Embryonic facial prominence (tissue), 1 donor: ENCODE measurements around the gene OPA1.

Experiments
- DNase-seq: peaks from one replicate; pipeline ENCODE4 v3.0.0-alpha.2; 2016; ENCODE audit errors: extremely low spot score

OPA1 gene, protein sequence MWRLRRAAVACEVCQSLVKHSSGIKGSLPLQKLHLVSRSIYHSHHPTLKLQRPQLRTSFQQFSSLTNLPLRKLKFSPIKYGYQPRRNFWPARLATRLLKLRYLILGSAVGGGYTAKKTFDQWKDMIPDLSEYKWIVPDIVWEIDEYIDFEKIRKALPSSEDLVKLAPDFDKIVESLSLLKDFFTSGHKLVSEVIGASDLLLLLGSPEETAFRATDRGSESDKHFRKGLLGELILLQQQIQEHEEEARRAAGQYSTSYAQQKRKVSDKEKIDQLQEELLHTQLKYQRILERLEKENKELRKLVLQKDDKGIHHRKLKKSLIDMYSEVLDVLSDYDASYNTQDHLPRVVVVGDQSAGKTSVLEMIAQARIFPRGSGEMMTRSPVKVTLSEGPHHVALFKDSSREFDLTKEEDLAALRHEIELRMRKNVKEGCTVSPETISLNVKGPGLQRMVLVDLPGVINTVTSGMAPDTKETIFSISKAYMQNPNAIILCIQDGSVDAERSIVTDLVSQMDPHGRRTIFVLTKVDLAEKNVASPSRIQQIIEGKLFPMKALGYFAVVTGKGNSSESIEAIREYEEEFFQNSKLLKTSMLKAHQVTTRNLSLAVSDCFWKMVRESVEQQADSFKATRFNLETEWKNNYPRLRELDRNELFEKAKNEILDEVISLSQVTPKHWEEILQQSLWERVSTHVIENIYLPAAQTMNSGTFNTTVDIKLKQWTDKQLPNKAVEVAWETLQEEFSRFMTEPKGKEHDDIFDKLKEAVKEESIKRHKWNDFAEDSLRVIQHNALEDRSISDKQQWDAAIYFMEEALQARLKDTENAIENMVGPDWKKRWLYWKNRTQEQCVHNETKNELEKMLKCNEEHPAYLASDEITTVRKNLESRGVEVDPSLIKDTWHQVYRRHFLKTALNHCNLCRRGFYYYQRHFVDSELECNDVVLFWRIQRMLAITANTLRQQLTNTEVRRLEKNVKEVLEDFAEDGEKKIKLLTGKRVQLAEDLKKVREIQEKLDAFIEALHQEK

DNA sequence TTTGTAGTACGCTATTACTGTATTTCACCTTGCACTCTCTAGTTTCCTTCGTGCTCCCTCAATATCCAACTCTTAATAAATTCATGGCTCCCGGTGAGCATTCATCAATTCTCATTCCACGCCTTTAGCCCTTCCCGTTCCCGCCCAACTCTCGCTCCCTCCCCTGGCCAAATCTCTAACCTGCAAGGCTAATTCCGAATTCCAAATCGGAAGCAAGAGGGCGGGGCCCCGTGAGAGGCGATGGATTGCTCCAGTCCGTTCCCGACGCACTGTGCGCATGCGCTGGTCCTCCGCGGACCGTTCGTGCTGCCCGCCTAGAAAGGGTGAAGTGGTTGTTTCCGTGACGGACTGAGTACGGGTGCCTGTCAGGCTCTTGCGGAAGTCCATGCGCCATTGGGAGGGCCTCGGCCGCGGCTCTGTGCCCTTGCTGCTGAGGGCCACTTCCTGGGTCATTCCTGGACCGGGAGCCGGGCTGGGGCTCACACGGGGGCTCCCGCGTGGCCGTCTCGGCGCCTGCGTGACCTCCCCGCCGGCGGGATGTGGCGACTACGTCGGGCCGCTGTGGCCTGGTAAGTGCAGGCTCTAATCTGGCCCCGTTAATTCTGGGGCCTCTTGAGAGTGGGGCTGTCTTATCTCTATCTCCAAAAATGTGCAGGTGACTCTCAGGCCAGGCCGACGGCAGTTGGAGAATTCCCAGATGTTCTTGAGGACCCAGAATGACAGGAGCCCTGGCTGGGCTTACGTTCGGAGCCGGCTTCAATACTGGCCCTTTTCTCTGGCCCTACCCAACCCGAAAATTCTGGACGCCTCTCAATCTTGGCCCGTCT, at the start of gene OPA1:
Gene OPA1, plus strand, starts transcription at position 368 of the 827 bp plus-strand sequence. Its CDS starts 170 bp downstream, at position 538.
- DNase-seq = peak; percentile 94

DNA sequence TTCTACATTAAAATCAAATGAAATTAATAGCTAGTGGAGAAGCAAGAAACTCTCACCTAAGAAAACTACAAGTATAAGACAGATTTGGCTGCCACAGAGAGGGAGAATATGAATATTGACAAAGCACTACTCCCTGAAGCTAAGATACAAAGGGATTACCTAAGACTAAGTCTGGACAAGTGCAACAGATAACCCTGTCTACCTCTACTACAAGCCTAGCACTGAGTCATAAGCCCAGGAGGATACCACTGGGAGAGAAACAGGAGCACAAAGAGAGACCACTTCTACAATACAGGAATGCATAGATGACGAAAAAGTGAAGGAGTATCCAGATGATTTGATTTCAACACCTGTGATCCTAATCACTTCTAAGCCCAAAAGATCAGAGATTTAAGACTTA, 48.7 kb upstream of the OPA1 start:
- no peak for DNase-seq

DNA sequence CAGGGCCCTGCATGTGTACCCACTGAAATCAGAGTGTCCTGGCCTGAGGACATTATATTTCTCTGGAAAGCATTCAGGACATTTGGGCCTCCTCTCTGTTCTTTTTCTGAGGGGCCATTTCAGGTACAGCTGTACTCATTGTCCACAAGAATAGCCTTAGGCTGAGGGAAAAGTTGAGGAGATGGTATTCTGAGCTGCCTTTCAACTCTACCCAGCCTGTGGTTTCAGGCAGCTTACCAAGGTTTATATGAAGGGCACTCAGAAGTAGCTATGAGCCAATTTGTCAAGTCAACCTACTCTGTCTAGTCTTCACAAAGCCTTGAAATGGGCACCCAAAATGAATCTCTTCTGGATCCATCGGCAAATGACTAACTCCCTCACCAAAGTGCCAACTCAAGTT, 47.7 kb upstream of the OPA1 start:
- no peak for DNase-seq

DNA sequence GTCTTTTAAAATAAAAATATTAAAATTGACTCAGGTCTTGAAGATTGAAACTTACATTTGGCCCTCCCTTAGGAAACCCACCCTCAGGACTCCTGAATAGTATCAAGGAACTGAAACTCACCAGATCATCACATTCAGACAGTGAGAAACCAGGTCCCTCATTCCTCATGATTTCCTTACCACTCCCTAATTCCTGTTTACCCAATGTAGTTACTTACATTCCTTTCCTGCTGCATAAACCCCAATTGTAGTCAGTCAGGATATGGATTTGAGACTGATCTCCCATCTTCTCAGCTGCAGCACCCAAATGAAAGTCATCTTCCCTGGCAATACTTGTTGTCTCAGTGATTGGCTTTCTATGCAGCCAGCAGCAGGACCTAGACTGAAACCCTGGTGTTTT, 46.9 kb upstream of the OPA1 start:
- DNase-seq = no peak

DNA sequence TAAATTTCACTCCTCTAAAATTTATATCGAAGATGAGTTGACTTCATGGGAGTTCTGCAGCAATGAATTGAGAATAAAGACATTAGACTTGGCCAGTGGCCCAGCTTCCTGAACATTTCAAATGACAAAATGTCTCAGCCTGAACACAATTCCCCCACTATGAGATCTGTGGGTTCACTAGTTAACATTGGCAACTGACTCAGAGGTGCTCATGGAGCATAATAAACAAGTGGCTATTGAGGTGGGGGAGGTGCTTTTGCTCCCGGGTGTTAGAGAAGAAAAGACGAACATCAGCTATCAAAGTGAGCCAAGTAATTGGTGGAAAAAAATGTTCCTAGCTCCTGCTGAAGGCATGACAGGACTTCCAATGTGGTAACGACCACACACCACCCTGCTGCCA, 44.6 kb upstream of the OPA1 start:
- no peak for DNase-seq

DNA sequence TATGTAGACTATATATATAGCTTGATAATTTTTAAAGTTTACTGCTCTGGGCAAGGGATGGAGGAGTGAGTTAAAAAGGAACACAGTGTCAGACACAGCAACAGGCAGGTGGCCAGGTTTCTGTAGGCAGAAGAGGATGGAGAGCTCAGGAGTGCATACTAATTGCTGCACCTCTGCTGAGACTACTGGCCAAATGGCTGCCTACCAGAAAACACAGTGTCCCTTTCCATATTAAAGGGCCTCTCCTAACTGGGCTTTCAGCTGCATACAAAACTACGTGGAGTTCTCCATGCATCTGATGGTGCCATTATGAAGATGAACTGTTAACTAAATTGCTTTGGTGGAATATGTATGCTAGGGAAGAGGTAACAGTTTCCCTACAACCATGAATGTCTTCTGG, 40.1 kb upstream of the OPA1 start:
- DNase-seq = no peak

DNA sequence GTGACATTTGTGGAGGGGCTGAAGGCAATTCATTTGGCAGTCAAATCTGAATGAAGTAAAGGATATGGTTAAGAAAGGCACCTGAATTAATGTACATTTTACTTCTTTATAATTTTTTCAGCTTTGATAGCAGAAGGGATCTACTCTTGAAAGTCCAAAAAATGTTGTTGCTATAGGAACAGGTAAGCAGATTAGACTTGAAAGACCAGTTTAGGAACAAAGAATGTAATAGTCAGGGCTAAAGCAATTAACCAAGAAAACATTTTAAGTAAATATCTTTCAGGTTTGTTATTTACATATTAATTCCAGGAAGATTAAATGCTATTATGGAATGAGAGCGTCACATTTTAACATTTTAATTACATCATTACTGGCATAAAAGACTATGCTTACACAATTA, 39.4 kb upstream of the OPA1 start:
- no peak for DNase-seq

DNA sequence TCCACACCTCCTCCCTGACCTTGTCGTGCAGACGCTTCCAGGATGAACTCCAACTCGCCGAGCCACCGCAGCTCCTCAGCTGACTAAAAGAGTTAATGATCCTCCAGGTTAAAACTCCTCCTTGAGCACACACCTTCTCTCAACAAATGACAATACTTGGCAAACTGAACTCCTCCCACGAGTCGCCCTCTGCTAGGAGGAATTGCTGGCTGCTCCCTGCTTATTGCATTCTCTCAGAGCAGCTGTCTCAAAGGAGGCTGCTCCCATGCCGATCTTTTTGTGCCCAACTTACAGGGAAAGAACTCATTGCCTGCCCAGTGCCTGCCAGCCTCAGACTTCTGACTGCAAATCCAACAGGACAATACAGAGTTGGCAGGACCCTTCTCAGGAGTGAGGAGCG, 38.2 kb upstream of the OPA1 start, which contains the start of gene ATP13A4:
Gene ATP13A4, minus strand, starts transcription at position 85 of the 400 bp plus-strand sequence. CDS start 96 bp downstream, outside the sequence.
- no peak for DNase-seq

DNA sequence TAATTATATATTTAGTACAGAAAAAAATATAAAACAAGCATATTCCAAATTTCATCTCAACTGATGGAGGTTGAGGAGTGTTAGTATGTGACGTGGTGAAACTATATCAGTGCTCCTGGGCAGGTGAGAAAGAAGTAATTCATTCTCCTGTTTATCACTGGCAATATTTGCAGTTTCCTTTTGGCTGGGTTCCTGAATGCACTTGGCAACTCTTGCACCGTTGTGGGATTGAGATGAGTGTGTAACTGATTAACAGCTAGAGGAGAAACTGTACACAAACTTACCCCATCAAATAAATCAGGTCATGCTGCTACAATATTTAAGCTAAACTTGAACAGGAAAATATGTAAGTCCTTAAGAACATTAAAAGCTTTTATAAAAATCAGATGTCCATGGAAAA, 36.2 kb upstream of the OPA1 start:
- no peak for DNase-seq

DNA sequence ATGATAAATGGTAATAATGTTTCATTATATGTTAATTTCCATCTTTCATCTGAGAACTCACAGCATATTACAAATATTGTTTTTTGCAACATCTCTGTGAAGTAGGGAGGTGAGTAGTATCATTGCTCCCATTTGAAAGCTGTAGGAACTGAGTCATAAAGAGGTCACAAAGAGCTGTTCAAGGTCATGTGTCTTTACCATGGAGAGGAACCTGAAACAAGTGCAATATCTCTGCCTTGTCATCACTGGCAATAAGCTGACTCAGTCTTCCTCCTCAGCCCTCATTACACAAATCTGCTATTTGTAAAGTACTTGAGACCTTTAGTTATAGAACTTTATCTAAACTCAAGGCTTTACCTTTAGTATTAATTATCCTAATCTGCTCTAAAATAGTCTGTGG, 33.9 kb upstream of the OPA1 start:
- no peak for DNase-seq

DNA sequence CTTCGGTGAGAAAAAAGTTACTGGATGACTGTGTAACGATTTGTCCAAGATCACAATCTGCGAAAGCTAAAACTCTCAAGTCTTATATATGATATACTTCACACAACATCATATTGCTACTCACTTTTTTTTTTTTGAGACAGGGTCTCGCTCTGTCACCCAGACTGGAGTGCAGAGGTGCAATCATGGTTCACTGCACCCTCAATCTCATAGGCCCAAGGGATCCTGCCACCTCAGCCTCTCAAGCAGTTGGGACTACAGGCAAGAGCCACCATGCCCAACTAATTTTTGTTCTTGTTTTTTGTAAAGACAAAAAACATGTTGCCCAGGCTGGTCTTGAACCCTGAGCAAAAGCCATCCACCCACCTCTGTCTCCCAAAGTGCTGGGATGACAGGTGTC, 32.9 kb upstream of the OPA1 start:
- no peak for DNase-seq

DNA sequence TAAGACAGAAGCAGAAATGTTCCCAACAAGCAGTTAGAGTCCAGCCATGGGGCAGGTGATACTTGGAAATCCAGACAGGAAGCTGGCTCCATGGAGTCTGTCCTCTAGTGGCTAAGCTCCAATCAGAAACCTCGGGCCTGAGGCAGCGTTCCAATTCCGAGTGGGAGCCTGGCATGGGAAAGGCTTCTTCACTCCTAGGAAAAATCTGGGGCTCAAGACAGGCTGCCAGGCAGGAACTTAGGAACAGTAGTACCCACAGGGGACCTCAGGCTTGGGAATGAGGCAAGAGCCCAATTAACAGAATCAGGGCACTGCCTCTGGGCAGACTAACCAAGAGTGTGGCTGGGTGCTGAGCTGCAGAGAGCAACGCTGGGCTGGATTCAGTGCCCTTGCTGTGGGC, 32.1 kb upstream of the OPA1 start:
- no peak for DNase-seq

DNA sequence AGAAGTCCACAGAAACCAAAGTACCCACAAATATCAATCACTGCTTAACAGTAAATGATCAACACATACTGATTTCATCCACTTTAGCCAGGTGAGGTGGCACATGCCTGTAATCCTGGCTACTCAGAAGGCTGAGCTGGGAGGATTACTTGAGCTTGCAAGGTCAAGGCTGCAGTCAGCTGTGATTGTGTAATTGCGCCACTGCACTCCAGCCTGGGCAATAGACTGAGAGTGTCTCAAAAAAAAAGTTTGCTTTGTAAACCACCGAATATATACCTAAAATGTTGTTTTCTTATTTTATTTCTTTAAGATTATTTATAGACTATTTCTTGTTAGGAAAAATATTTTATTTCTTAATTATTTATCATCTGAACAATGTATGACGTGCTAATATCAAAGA, 29.6 kb upstream of the OPA1 start:
- no peak for DNase-seq

DNA sequence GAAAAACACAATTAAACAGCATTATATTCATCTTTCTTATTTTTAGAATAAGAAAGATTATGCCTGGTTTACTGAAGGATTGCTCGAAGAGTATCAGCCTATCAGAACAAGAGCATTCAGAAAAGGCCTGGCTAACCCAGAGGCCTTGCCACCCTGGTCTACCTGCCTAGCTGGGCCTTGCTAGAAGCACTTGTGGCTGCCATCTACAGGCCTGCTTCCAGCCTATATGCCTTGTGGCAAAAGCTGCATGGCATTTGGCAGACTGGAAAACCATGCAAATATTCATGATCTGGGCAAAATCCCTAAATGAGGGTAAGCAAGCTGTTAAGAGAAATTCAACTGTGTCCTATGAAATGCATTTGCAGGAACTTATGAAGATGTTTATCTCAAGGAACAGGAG, 29.0 kb upstream of the OPA1 start:
- DNase-seq = no peak

DNA sequence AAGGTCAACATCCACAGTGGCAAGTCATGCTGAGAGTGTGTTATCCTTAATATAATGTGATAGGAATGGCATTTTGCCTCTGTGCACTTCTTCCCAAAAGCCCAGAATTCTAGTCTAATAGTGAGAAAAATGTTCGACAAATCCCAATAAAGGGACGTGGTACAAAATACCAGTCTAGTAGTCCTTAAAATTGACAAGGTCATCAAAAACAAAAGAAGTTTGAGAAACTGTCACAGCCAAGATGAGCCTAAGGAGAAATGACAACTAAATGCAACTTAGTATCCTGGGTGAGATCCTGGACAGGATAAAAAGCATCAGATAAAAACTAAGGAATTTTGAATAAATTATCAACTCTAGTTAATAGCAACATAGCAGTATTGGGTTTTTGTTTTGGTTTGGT, 23.9 kb upstream of the OPA1 start:
- no peak for DNase-seq

DNA sequence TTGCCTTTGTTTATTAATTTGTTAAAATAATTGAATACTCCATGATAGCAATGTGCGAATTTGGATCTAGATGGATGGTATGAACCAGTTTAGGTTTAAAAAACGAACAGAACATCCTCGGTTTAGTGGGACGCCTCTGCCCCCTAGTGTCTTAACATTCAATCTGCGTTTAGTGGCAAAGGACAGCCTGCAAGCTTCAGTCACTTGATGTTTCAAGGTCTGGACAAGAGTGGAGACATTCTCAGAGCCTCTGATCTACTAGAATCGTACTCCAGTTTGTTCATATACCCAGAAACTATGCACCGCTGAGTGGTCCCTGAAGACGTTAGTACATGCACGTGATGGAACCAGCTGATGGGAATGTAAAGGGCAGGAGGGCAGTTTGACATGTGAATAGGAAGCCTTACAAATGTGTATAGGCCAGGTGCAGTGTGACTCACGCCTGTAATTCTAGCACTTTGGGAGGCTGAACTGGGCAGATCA, 20.5 kb upstream of the OPA1 start:
- peak; percentile 55 for DNase-seq

DNA sequence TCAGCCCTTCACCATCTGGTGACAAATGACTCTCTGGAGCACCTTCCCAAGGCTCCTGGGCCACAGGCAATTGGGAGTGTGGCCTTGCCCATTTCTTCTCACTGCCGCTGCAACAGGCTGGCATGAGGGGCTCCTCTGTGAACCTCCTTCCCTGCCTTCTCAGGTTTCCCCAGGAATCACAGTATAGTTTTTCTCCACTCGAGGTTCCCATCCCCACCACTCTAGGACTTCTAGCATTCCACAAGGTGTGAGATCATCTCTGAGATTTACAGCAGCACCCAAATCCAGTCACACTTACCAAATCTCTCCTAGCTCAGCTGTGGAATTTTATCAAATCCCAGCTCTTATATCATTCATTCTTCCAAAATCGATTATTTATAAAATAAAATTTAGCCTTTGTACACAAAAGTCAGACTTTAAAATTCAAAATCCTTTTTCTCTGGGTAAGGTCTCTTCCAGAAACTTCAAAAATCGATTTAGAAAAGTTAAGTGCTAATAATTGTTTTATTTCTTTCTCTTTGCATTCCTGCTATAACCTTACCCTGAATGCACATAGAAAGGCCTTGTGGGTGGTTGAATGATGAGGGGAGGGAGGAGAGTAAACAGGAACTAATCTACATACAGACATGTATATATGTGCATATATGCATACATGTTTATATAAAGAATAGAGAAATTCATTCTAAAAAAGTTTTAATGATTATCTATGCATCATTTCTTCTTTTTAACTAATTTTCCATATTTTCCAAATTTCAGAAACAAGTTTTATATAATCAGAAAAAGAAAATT, 19.4 kb upstream of the OPA1 start:
- no peak for DNase-seq

DNA sequence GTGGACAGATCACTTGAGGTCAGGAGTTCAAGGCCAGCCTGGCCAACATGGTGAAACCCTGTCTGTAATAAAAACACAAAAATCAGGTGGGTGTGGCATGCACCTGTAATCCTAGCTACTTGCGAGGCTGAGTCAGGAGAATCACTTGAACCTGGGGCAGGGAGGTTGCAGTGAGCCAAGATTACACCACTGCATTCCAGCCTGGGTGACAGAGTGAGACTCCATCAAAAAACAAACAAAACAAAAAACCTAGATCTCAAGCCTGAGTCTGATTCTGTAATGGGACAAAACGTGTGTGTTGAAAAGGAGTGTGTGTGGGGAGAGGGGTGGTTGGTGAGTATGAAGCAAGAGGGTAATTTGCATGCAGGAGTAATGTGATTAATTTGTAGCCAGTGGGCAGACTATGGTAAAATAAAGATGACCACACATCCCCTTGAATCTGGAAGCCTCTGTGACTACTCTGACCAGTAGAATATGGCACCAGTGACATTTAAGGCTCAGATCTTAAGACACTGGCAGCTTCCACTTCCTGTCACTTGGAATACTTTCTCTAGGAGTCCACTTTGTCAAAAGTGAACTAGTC, 18.4 kb upstream of the OPA1 start:
- no peak for DNase-seq

DNA sequence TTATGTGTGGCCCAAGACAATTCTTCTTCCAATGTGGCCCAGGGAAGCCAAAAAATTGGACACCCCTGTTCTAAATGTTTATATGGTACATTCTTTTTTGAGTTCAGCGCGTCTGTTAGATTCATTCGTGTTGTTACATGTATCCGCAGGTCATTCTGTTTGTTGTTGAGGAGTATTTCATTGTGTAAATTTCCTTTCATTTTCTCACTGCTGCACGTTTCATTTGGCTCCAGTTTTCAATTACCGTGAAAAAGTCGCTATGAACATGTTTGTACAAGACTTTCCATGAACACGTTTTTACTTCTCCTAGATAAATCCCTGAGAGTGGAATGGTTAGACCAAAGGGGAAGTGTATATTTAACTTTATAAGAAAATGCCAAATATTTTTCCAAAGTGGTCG, 7.5 kb upstream of the OPA1 start:
- no peak for DNase-seq

DNA sequence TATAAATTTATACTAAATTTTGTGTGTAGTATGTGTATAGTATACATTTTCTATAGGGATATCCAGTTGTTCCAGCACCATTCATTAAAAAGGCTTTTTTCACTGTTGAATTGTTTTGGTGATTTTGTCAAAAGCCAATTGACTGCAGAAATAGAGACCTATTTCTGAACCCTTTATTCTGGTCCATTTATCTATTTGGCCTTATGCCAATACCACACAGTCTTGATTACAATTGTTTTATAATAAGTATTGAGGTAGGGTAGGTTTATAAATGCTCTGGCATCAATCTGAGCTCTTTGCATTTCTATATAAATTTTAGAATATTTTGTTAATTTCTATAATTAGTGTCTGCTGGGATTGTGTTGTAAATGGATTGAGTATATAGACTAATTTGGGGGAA, 6.5 kb upstream of the OPA1 start:
- no peak for DNase-seq
